ENCODE results near the gene SUPT5H. TPM values are rescaled to one million over a fixed set of nuclear protein-coding genes. Genes with fewer than 3 reads are reported as not detected.

SUPT5H gene
- total and polyA plus RNA-seq, 2 of the 8 experiments (the other 6 are each of a cell fraction or from before 2014, with no cell fraction given), result 77.8 to 111 TPM

DNA sequence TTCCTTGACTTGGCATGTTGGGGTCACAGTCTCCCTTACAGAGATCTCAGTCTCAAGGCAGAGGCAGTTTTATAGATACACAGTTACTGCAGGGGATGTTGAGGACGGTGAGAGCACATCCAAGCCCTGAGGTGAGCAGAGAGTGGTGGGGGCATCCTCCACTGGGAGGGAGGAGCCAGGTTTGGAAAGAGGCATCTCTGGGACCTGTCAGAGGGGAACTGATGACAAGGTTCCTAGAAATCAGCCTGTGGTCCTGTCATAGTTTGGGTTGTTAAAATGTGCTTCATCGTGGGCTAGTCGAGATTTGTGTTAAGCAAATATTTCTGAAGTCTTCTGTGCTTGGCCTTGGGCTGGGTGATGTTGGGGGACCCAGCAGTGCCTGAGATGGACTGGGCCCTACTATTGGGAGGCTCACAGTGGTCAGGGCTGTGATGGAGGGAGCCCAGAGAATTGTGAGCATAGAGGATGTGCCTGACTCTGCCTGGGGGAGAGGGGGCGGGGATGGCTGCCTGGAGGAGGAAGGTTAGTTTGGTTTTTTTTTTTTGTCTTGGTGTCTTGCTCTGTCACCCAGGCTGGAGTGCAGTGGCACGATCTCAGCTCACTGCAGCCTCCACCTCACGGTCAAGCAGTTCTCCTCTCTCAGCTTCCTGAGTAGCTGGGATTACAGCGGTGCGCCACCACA is 3.9 kb downstream of the SUPT5H start:
- H3K23ac ChIP-seq (ENCODE audit: insufficient read length), result no peak overlapping the region
- POLR2A ChIA-PET (ENCODE audit: partially characterized antibody), result interaction anchor here (0.9 to 47.8 kb wide), 4 partner anchors 19 to 48 kb away, joined by 3 to 1154 read pairs (median 4); partner anchors contain the start of genes PLEKHG2 and RPS16
- H3K9me3 ChIP-seq (ENCODE audit: insufficient read depth in 2 of 2, low read depth in 1 of 2, low read length in 1 of 2), result no peaks in the 10 kb centered on the region
- H3K4me2 ChIP-seq (ENCODE audit: insufficient read depth in 1 of 2, low read depth in 2 of 2, low read length in 2 of 2), result no peak overlapping the region
- peaks cover 0 to 3% (median under 1%) of the 10 kb centered on the region in 4 experiments; a peak in 3 of 7 replicates for H3K4me1 ChIP-seq (replicated peaks in 1 of 4; ENCODE audit: control insufficient read depth in 3 of 4, insufficient read depth in 4 of 4, low read length in 3 of 4)
- peaks cover 11 to 14% of the 10 kb centered on the region in 2 experiments for H4K20me1 ChIP-seq (replicated peaks in 1 of 2; ENCODE audit: control insufficient read depth in 1 of 2, insufficient read depth in 2 of 2, low read length in 2 of 2)
- peaks cover 6% of the 10 kb centered on the region; the same call in 1 of the 2 replicates for H3K23me2 ChIP-seq (ENCODE audit: low read depth, low read length)
- H3K36me3 ChIP-seq (ENCODE audit: control insufficient read depth in 2 of 4, insufficient read depth in 4 of 4, low read length in 3 of 4), result peaks cover 0 to 21% (median 0%) of the 10 kb centered on the region in 4 experiments; a peak in 4 of 8 replicates
- no peak overlapping the region for H3K4ac ChIP-seq (replicated peaks; ENCODE audit: insufficient read length, low read depth, low read length)
- no peak overlapping the region for H2BK15ac ChIP-seq (ENCODE audit: low read length)
- H4K5ac ChIP-seq (ENCODE audit: insufficient read length, low read depth, low read length), result no peak overlapping the region
- H3K4me3 ChIP-seq (ENCODE audit: extremely low read depth in 1 of 4, insufficient read depth in 2 of 4, low read depth in 3 of 4, low read length in 4 of 4), result no peak overlapping the region
- CTCF ChIA-PET (ENCODE audit: partially characterized antibody), result interaction anchor here (0.6 to 1.5 kb wide), 4 partner anchors 9 to 736 kb away, joined by 3 to 8 read pairs (median 3); no protein-coding TSS in a partner anchor
- H3K27me3 ChIP-seq (replicated peaks in 1 of 4; ENCODE audit: control insufficient read depth in 3 of 4, extremely low read depth in 1 of 4, insufficient read depth in 3 of 4, low read length in 3 of 4), result no peaks in the 10 kb centered on the region
- no peak overlapping the region for H2BK120ac ChIP-seq (replicated peaks; ENCODE audit: low read depth, low read length)
- H2BK5ac ChIP-seq (ENCODE audit: low read depth, low read length), result no peak overlapping the region
- no peak overlapping the region for H4K8ac ChIP-seq (ENCODE audit: extremely low read depth, insufficient read depth, low read length)
- no peak overlapping the region for H3K14ac ChIP-seq (ENCODE audit: insufficient read length)
- no peak overlapping the region for H3K9ac ChIP-seq (replicated peaks in 1 of 4; ENCODE audit: extremely low read depth in 1 of 4, low read depth in 3 of 4, low read length in 3 of 4)
- H2BK20ac ChIP-seq (ENCODE audit: low read length), result no peak overlapping the region
- no peak for FAIRE-seq
- WGBS, 2 experiments (ENCODE audit: extremely low coverage in 1 of 2, insufficient coverage in 1 of 2, insufficient read length in 1 of 2, insufficient replicate concordance in 2 of 2, low coverage in 1 of 2, low lambda C conversion rate in 2 of 2, missing lambda C conversion rate in 1 of 2), result 97% methylated on average over 8 of the region's 8 CpGs; no CpG with 5 or more reads in 1 of the 2 experiments
- H3K56ac ChIP-seq (replicated peaks; ENCODE audit: insufficient read length, low read depth, low read length), result no peak overlapping the region
- no peak for TF ChIP-seq ASH2L (IDR thresholded peaks at IDR 0.05; ENCODE audit: low read length)
- no peak overlapping the region for H4K91ac ChIP-seq (replicated peaks; ENCODE audit: insufficient read length, low read length)
- peaks cover 20 to 75% of the 10 kb centered on the region in 2 experiments for H3K79me2 ChIP-seq (ENCODE audit: control insufficient read depth in 1 of 2, insufficient read depth in 2 of 2, low read length in 2 of 2)
- H2BK12ac ChIP-seq (ENCODE audit: low read depth, low read length), result no peak overlapping the region
- no peak overlapping the region for H2AK5ac ChIP-seq (ENCODE audit: low read depth, low read length)
- DNase-seq (ENCODE audit: low read depth in 1 of 2, low spot score in 2 of 2), result no peak
- H3K18ac ChIP-seq (ENCODE audit: extremely low read depth, low read length), result no peak overlapping the region
- peaks cover 15% of the 10 kb centered on the region for H3K79me1 ChIP-seq (ENCODE audit: low read depth, low read length)
- H3K27ac ChIP-seq (ENCODE audit: low read depth, low read length), result no peak overlapping the region
- no peak overlapping the region for H2AFZ ChIP-seq (ENCODE audit: low read length)

All from H1 (cell line).